CD4-positive, alpha-beta T cell (primary cell): Measurements from ENCODE around the gene SYT5. TPM values are rescaled to one million over a fixed set of nuclear protein-coding genes. Genes with fewer than 3 reads are reported as not detected.

ENCODE experiments used
- ATAC-seq: fragments of 200-7000 bp; cut with Tn5 transposase; one replicate; pipeline ENCODE4 v1.10.0; 2022; ENCODE audit warnings: mild to moderate bottlenecking; ENCODE audit not compliant: poor library complexity
- CTCF ChIA-PET: fragments of 350-600 bp; sonication (Branson Sonifier 250); formaldehyde crosslinking; loops from one replicate; lab custom pipeline; 2021; ENCODE audit warnings: antibody characterized with exemption, inconsistent platforms; lab: Charles Lee
- POLR2A ChIA-PET: fragments of 350-600 bp; sonication (Branson Sonifier 250); formaldehyde crosslinking; loops from one replicate; lab custom pipeline; 2021; ENCODE audit warnings: antibody characterized with exemption, inconsistent platforms; lab: Charles Lee
- DNase-seq, 14 experiments: peaks; one replicate each; pipeline ENCODE4 v3.0.0-alpha.2; 2013 to 2020; ENCODE audit warnings: mixed read lengths in 2 of 14
- H3K27ac ChIP-seq, 2 donors: one replicate each; pipeline versions ENCODE4 v1.5.1 to v1.7.0; 2013; ENCODE audit warnings: low read length in 2 of 2, low read depth in 1 of 2, mild to moderate bottlenecking in 1 of 2
- H3K27me3 ChIP-seq, 2 experiments: 1 replicate in 1 of 2; 2 replicates in 1 of 2; pipeline versions ENCODE4 v1.6.1 to v1.7.0; 2013; ENCODE audit warnings: low read length in 2 of 2, control low read depth in 1 of 2, mild to moderate bottlenecking in 1 of 2, moderate library complexity in 1 of 2; ENCODE audit not compliant: insufficient read depth in 2 of 2, control insufficient read depth in 1 of 2
- H3K36me3 ChIP-seq: one replicate; pipeline ENCODE4 v1.6.1; 2013; ENCODE audit warnings: low read length, control low read depth; ENCODE audit not compliant: insufficient read depth
- H3K4me1 ChIP-seq: one replicate; pipeline ENCODE4 v1.6.1; 2013; ENCODE audit warnings: low read length, control low read depth; ENCODE audit not compliant: insufficient read depth
- H3K4me3 ChIP-seq: one replicate; pipeline ENCODE4 v1.5.1; 2013; ENCODE audit warnings: mild to moderate bottlenecking, low read length, moderate library complexity
- H3K9me3 ChIP-seq, 2 experiments: 1 replicate in 1 of 2; 2 replicates in 1 of 2; pipeline versions ENCODE4 v1.6.1 to v1.7.0; 2013; ENCODE audit warnings: low read length in 2 of 2, mild to moderate bottlenecking in 2 of 2, control low read depth in 1 of 2, moderate library complexity in 1 of 2; ENCODE audit not compliant: control insufficient read depth in 1 of 2, insufficient read depth in 1 of 2
- H3K27ac Mint-ChIP-seq: one replicate; pipeline ENCODE4 v1.8.0; 2020; ENCODE audit warnings: mixed read lengths
- H3K27me3 Mint-ChIP-seq: one replicate; pipeline ENCODE4 v1.8.0; 2021; ENCODE audit warnings: mixed read lengths
- H3K36me3 Mint-ChIP-seq: one replicate; pipeline ENCODE4 v1.8.0; 2021; ENCODE audit warnings: low read depth, mixed read lengths
- H3K4me1 Mint-ChIP-seq: one replicate; pipeline ENCODE4 v1.8.0; 2021; ENCODE audit warnings: low read depth, mixed read lengths
- H3K4me3 Mint-ChIP-seq: one replicate; pipeline ENCODE4 v1.8.0; 2020; ENCODE audit warnings: mild to moderate bottlenecking, mixed read lengths
- H3K9me3 Mint-ChIP-seq: one replicate; pipeline ENCODE4 v1.8.0; 2020; ENCODE audit warnings: mixed read lengths
- intact Hi-C, 2 experiments: fragments of 100-400 bp; cut with DNase I in 1 of 2; cut with micrococcal nuclease in 1 of 2; formaldehyde crosslinking; loops; one replicate each; pipeline versions ENCODE4 v1.15.1 to v1.9.0; 2023 to 2025; cut with DNase I, micrococcal nuclease
- total RNA-seq, 174 experiments: library from RNA in 2 of 174; stranded (reverse) in 2 of 174; gene quantifications; one replicate each; pipeline ENCODE4 v1.2.3 and lab custom pipeline; 2021 to 2026
- TF ChIP-seq, protein P1 (sequence below): fragments of 200-600 bp; IDR thresholded peaks from one replicate; pipeline ENCODE4 v1.8.0; 2022; ENCODE audit warnings: antibody characterized with exemption, mild to moderate bottlenecking

Gene SYT5
- total RNA-seq, 2 experiments from 2014 or later = 0.41 to 0.56 TPM

DNA sequence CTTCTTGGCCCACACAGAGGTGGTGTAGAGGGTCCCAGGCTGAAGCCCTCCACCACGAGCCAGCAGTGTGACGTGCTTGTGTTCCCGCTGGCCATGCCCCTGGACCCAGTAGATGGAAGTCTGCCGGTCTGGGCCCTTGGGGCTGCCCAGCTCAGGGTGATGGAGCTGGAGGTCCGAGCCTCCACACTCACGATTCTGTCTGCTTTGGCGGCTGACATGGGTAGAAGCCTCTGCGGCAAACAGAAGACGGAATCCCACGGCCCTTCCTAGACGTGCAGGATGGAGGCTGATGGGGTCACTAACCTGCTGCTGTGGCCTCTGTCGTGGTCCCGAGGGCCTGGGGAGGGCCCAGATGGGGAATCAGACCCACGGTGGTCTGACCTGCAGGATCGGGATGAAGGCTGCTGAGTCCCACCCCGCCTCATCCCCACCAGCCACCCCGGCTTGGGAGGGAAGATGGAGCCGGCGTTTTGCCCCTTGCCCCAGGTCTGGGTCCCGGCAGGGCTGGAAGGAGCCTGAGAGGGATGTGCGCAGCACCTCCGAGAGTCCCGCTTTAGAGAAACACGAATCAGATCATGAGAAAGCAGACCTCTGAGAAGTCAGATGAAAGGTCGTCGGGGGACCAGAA lies 44.1 kb upstream of the SYT5 start:
- Histone ChIP-seq H3K27ac (no peak overlapping the region), H3K9me3 (peaks cover 0 to 10% of the 10 kb centered on the region in 2 experiments), H3K4me1 (no peaks in the 10 kb centered on the region), H3K27me3 (no peaks in the 10 kb centered on the region), H3K4me3 (no peak overlapping the region), H3K36me3 (peaks cover 23% of the 10 kb centered on the region)
- CTCF ChIA-PET = no interaction called here
- peaks cover 53% of the 10 kb centered on the region for H3K36me3 Mint-ChIP-seq
- ATAC-seq (no peak), DNase-seq (no peak)
- intact Hi-C loops = no loop called here
- H3K27ac Mint-ChIP-seq = no peak overlapping the region
- no peaks in the 10 kb centered on the region for H3K9me3 Mint-ChIP-seq
- H3K4me3 Mint-ChIP-seq = no peak overlapping the region
- POLR2A ChIA-PET = no interaction called here
- no peaks in the 10 kb centered on the region for H3K27me3 Mint-ChIP-seq
- TF ChIP-seq, protein P1, sequence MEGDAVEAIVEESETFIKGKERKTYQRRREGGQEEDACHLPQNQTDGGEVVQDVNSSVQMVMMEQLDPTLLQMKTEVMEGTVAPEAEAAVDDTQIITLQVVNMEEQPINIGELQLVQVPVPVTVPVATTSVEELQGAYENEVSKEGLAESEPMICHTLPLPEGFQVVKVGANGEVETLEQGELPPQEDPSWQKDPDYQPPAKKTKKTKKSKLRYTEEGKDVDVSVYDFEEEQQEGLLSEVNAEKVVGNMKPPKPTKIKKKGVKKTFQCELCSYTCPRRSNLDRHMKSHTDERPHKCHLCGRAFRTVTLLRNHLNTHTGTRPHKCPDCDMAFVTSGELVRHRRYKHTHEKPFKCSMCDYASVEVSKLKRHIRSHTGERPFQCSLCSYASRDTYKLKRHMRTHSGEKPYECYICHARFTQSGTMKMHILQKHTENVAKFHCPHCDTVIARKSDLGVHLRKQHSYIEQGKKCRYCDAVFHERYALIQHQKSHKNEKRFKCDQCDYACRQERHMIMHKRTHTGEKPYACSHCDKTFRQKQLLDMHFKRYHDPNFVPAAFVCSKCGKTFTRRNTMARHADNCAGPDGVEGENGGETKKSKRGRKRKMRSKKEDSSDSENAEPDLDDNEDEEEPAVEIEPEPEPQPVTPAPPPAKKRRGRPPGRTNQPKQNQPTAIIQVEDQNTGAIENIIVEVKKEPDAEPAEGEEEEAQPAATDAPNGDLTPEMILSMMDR = no peak
- peaks cover 6% of the 10 kb centered on the region for H3K4me1 Mint-ChIP-seq

DNA sequence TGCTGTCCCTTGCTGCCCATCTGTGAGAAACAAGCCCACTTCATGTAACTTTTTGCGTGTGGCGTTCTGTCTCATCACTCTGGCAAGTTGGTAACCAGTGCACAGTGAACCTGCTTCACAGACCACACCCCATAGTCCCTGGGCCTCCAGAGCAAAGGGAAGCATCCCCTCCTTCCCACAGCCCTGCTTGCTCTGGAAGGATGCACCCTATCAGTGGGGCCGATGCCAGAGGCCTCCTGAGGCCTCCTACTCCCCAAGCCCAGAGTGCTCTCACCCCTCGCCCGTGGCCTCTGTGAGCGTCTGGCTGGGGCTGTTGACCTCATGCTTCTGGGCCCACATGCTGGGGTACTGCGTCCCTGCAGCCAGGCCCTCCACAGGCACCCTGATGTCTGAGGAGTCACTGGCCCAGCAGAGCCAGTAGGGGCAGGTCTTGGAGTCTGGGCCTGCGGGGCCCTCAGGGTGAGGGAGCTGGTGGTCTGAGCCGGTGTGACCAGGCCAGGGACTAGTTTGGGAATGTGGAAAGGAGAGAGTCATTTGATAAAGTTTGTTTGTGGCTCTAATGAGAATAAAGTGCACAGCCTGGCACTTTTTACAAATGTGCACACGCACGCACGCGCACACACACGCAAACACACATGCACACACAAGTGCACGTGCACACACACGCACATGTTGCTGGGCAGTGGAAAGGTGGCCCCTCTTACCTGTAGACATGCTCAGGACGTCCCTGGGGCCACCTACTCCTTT lies 43.4 kb upstream of the SYT5 start:
- Mint-ChIP-seq H3K27me3 (no peaks in the 10 kb centered on the region), H3K9me3 (no peaks in the 10 kb centered on the region), H3K36me3 (peaks cover 46% of the 10 kb centered on the region), H3K4me1 (peaks cover 6% of the 10 kb centered on the region), H3K4me3 (no peak overlapping the region), H3K27ac (no peak overlapping the region)
- no peak for ATAC-seq
- H3K27me3 ChIP-seq = no peaks in the 10 kb centered on the region
- no peak overlapping the region for H3K27ac ChIP-seq
- TF ChIP-seq, protein P1 = no peak
- ChIA-PET CTCF (interaction anchor here (0.6 kb wide), 1 partner anchor 1370 kb away, joined by 3 read pairs; no protein-coding TSS in a partner anchor), POLR2A (no interaction called here)
- DNase-seq = no peak
- no peaks in the 10 kb centered on the region for H3K4me1 ChIP-seq
- H3K9me3 ChIP-seq = peaks cover 0 to 10% of the 10 kb centered on the region in 2 experiments
- intact Hi-C loops = no loop called here
- H3K36me3 ChIP-seq = peaks cover 16% of the 10 kb centered on the region
- no peak overlapping the region for H3K4me3 ChIP-seq

DNA sequence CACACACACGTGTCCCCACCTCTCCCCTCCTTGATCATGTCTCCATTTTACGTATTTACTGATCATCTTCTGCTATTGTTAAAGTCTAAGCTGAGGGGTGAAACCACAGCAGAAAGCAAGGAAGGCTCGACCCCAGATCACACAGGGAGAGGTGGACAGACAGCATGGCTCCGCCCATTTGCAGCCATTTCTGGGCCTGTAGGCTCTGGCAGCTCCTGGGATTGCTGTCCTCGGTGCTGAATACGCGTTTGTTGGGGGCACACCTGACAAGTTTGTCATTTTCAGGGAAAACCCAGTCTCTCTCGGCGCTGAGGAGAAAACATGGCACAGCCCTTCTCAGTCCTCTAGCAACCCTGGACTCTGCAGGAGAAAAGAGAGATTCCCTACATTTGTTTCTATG lies 40.4 kb upstream of the SYT5 start:
- H3K4me3 Mint-ChIP-seq = no peak overlapping the region
- H3K27ac Mint-ChIP-seq = no peak overlapping the region
- intact Hi-C loops = no loop called here
- H3K4me1 Mint-ChIP-seq = peaks cover 13% of the 10 kb centered on the region
- H3K9me3 Mint-ChIP-seq = no peaks in the 10 kb centered on the region
- Histone ChIP-seq H3K27me3 (no peaks in the 10 kb centered on the region), H3K27ac (no peak overlapping the region), H3K4me1 (peaks cover 13% of the 10 kb centered on the region), H3K36me3 (no peaks in the 10 kb centered on the region), H3K9me3 (peaks cover 0 to 27% of the 10 kb centered on the region in 2 experiments), H3K4me3 (no peak overlapping the region)
- ChIA-PET POLR2A (no interaction called here), CTCF (interaction anchor here (1.2 kb wide), 1 partner anchor 60 kb away, joined by 3 read pairs; no protein-coding TSS in a partner anchor)
- H3K27me3 Mint-ChIP-seq = peaks cover 12% of the 10 kb centered on the region
- DNase-seq (no peak), ATAC-seq (no peak)
- TF ChIP-seq, protein P1 = no peak
- peaks cover 17% of the 10 kb centered on the region for H3K36me3 Mint-ChIP-seq
